ENCODE data around the gene SSBP3. TPM values are rescaled to one million over a fixed set of nuclear protein-coding genes. Genes with fewer than 3 reads are reported as not detected.

Gene SSBP3
- total RNA-seq (2014; rRNA removed; shearing (Covaris generic)) (11.2 and 16.5 TPM in 2 replicates), total RNA-seq (2022) (44.9 and 53.2 TPM in 2 replicates), Bru-seq, nascent RNA (percentile 69 among the genes with signal in this experiment), BruChase-seq, experiment 1, labeled RNA remaining after a 6-hour chase (percentile 73 among the genes with signal in this experiment), BruChase-seq, experiment 2, labeled RNA remaining after a 2-hour chase (percentile 67 among the genes with signal in this experiment)
- long read RNA-seq, transcript SSBP3-203 (17 exons, 1,578 nt): major isoform, 6 of 16 reads
- long read RNA-seq, partial matches to known transcripts: 7 of 16 reads
- long read RNA-seq, other reads (novel, unspliced or antisense): 1 of 16 reads

DNA sequence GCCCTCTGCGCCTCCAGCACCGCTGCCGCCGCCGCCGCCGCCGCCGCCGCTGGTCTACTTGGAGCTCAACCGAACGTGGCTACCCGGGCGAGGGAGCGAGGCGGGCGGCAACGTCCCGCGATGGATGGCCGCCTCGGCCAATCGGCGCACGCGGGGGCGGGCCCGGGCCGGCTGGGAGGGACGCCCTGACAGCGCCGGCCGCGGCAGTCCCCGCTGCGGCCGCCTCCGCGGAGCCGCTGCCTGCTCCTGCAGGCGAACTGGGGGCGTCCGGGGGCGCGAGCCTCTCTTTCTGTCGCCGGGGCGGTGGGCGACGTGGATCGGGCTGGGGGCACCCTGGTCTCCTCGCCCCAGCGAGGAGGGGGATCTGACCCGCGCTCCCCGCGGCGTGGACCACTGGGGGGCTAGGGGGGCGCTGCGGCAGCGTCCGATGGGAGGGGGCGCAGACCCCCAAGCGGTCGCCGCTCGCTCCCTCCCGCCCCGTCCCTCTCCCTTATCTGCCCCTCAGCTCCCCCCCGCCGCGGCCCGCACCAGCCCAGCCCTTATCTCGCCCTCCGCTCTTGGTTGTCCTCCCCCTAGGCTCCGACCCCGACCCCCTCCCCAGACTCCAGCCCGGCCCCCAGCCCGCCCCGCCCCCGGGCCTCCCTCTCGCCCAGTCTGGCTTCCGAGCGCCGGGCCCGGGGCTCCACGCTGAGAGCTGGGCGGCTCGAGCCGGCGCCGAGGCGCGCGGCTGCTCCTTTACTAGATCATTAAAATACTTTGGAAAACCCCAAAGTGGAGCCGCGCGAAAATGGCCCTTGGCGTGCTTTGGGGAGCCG is at the start of gene SSBP3:
Gene SSBP3 (minus strand): TSS at position 56 of the 815 bp plus-strand sequence.
- Histone ChIP-seq H3K4me2 (ENCODE audit: low read length) (peak within 1 kb of the TSS; percentile 90), H3K36me3 (ENCODE audit: insufficient read depth, low read length) (peaks cover 21% of the 10 kb centered on the region), H3K9me2 (ENCODE audit: insufficient read depth, low read length) (no peaks in the 10 kb centered on the region), H3K27ac (ENCODE audit: low read depth, low read length, poor library complexity, severe bottlenecking) (peak within 1 kb of the TSS; percentile 87), H3K4me1 (ENCODE audit: insufficient read depth, low read length, poor library complexity, severe bottlenecking) (peaks cover 51% of the 10 kb centered on the region), H3K79me2 (ENCODE audit: insufficient read depth, low read depth, low read length) (peaks cover 12% of the 10 kb centered on the region; the same call in 1 of the 2 replicates), H3K9me3 (ENCODE audit: low read length) (no peaks in the 10 kb centered on the region), H2AFZ (ENCODE audit: low read length) (peak within 1 kb of the TSS; percentile 78; the same call in 1 of the 2 replicates), H3K4me3 (ENCODE audit: low read depth, low read length, poor library complexity, severe bottlenecking) (peak within 1 kb of the TSS; percentile 91), H4K20me1 (ENCODE audit: insufficient read depth, low read length) (no peaks in the 10 kb centered on the region; the same call in 1 of the 2 replicates)
- peak; percentile 93 for DNase-seq (ENCODE audit: low spot score)
- BruUV-seq (replicated peaks): no TSS peak
- ChIA-PET POLR2A (interaction anchor here (0.5 to 2.3 kb wide), 9 partner anchors 18 to 81 kb away, joined by 3 to 32 read pairs (median 3); no protein-coding TSS in a partner anchor), CTCF (ENCODE audit: unreplicated experiment) (interaction anchor here (0.7 to 1.0 kb wide), 3 partner anchors 49 to 133 kb away, joined by 3 to 7 read pairs (median 4); no protein-coding TSS in a partner anchor)
- intact Hi-C loops (cut with micrococcal nuclease; ENCODE audit: unreplicated experiment): loop anchor here (1.0 to 5.0 kb wide), 6 partner anchors 30 to 204 kb away; partner anchors contain the start of genes CYB5RL and MRPL37
- TF ChIP-seq, protein P1, sequence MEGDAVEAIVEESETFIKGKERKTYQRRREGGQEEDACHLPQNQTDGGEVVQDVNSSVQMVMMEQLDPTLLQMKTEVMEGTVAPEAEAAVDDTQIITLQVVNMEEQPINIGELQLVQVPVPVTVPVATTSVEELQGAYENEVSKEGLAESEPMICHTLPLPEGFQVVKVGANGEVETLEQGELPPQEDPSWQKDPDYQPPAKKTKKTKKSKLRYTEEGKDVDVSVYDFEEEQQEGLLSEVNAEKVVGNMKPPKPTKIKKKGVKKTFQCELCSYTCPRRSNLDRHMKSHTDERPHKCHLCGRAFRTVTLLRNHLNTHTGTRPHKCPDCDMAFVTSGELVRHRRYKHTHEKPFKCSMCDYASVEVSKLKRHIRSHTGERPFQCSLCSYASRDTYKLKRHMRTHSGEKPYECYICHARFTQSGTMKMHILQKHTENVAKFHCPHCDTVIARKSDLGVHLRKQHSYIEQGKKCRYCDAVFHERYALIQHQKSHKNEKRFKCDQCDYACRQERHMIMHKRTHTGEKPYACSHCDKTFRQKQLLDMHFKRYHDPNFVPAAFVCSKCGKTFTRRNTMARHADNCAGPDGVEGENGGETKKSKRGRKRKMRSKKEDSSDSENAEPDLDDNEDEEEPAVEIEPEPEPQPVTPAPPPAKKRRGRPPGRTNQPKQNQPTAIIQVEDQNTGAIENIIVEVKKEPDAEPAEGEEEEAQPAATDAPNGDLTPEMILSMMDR (conservative IDR thresholded peaks at IDR 0.05; ENCODE audit: low read length): peak; percentile 43
- TF ChIP-seq EZH2phosphoT487 (IDR thresholded peaks at IDR 0.05; ENCODE audit: borderline replicate concordance, low read depth, low read length): no peak

DNA sequence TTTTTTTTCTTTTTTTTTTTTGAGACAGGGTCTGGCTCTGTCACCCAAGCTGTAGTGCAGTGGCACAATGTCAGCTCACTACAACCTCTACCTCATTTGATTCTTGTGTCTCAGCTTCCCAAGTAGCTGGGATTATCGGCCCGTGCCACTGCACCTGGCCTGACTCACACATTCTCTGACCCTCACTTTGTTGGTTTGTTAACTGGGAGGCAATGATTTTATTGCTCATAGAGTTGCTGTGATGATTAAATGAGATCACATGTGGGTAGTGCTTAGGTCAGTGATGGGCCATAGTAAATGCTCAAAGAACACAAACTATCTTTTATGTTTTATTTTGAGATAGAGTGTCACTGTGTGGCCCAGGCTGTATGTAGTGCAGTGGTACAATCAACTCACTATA is 47.3 kb upstream of the SSBP3 start:
- H4K20me1 ChIP-seq (ENCODE audit: insufficient read depth, low read length): no peaks in the 10 kb centered on the region
- ChIA-PET CTCF (ENCODE audit: unreplicated experiment) (no interaction called here), POLR2A (interaction anchor here (0.6 kb wide), 1 partner anchor 471 kb away, joined by 4 read pairs; no protein-coding TSS in a partner anchor)
- no TSS peak for BruUV-seq (replicated peaks)
- H3K4me1 ChIP-seq (ENCODE audit: insufficient read depth, low read length, poor library complexity, severe bottlenecking): no peaks in the 10 kb centered on the region
- no peak overlapping the region for H3K4me2 ChIP-seq (ENCODE audit: low read length)
- intact Hi-C loops (cut with micrococcal nuclease; ENCODE audit: unreplicated experiment): no loop called here
- H3K36me3 ChIP-seq (ENCODE audit: insufficient read depth, low read length): no peaks in the 10 kb centered on the region
- H3K79me2 ChIP-seq (ENCODE audit: insufficient read depth, low read depth, low read length): no peaks in the 10 kb centered on the region
- H3K9me2 ChIP-seq (ENCODE audit: insufficient read depth, low read length): no peaks in the 10 kb centered on the region
- H2AFZ ChIP-seq (ENCODE audit: low read length): no peak overlapping the region
- TF ChIP-seq, protein P1 (conservative IDR thresholded peaks at IDR 0.05; ENCODE audit: low read length): no peak
- no peak overlapping the region for H3K27ac ChIP-seq (ENCODE audit: low read depth, low read length, poor library complexity, severe bottlenecking)
- DNase-seq (ENCODE audit: low spot score): no peak
- no peaks in the 10 kb centered on the region for H3K9me3 ChIP-seq (ENCODE audit: low read length)
- H3K4me3 ChIP-seq (ENCODE audit: low read depth, low read length, poor library complexity, severe bottlenecking): no peak overlapping the region
